H1 (cell line): ENCODE data around the gene SEMA3D. TPM values are rescaled to one million over a fixed set of nuclear protein-coding genes. Genes with fewer than 3 reads are reported as not detected.

Experiments
- CTCF ChIA-PET: fragments of 300-600 bp; sonication (Branson Sonifier 250); formaldehyde crosslinking; loops from one replicate; lab custom pipeline; 2021; ENCODE audit not compliant: partially characterized antibody; lab: Charles Lee
- POLR2A ChIA-PET: fragments of 300-600 bp; sonication (Branson Sonifier 250); formaldehyde crosslinking; loops from one replicate; lab custom pipeline; 2021; ENCODE audit warnings: inconsistent platforms; ENCODE audit not compliant: partially characterized antibody; lab: Charles Lee
- DNase-seq, 2 experiments: peaks; one replicate each; pipeline versions ENCODE4 v3.0.0 to v3.0.0-alpha.2; 2010 to 2022; ENCODE audit warnings: low spot score in 2 of 2, low read depth in 1 of 2, mixed read lengths in 1 of 2
- FAIRE-seq: peaks from 2 replicates; lab custom pipeline; 2011; peaks lifted over from hg19 to GRCh38; lab: Jason Lieb, UNC
- H2AFZ ChIP-seq: 2 replicates; pipeline ENCODE4 v1.8.1; 2012; ENCODE audit warnings: low read length, inconsistent platforms
- H2AK5ac ChIP-seq: 2 replicates; pipeline ENCODE4 v1.6.1; 2013; ENCODE audit warnings: low read depth, low read length
- H2BK120ac ChIP-seq: replicated peaks from 2 replicates; pipeline ENCODE3; 2013; ENCODE audit warnings: low read depth, low read length, inconsistent platforms
- H2BK12ac ChIP-seq: 2 replicates; pipeline ENCODE4 v1.6.1; 2013; ENCODE audit warnings: low read depth, low read length
- H2BK15ac ChIP-seq: 2 replicates; pipeline ENCODE4 v1.6.1; 2013; ENCODE audit warnings: low read length
- H2BK20ac ChIP-seq: 2 replicates; pipeline ENCODE4 v1.6.1; 2013; ENCODE audit warnings: low read length
- H2BK5ac ChIP-seq: 2 replicates; pipeline ENCODE4 v1.6.1; 2013; ENCODE audit warnings: low read depth, low read length
- H3K14ac ChIP-seq: 2 replicates; pipeline ENCODE4 v1.6.1; 2013; ENCODE audit warnings: inconsistent platforms; ENCODE audit not compliant: insufficient read length
- H3K18ac ChIP-seq: 2 replicates; pipeline ENCODE4 v1.6.1; 2013; ENCODE audit warnings: low read length; ENCODE audit errors: extremely low read depth
- H3K23ac ChIP-seq: 2 replicates; pipeline ENCODE4 v1.6.1; 2013; ENCODE audit warnings: inconsistent platforms; ENCODE audit not compliant: insufficient read length
- H3K23me2 ChIP-seq: 2 replicates; pipeline ENCODE4 v1.6.1; 2013; ENCODE audit warnings: low read depth, low read length
- H3K27ac ChIP-seq: 2 replicates; pipeline ENCODE4 v1.6.1; 2011; ENCODE audit warnings: low read depth, low read length, inconsistent platforms
- H3K27me3 ChIP-seq, 4 experiments: replicated peaks in 1 of 4; 1 replicate in 1 of 4; 2 replicates in 3 of 4; pipeline versions ENCODE4 v1.6.1 to v1.8.1; 2011 to 2013; ENCODE audit warnings: low read length in 3 of 4, mild to moderate bottlenecking in 3 of 4, inconsistent platforms in 2 of 4, mixed read lengths in 2 of 4, moderate library complexity in 1 of 4; ENCODE audit not compliant: control insufficient read depth in 3 of 4, insufficient read depth in 3 of 4; ENCODE audit errors: extremely low read depth in 1 of 4
- H3K36me3 ChIP-seq, 4 experiments: 2 replicates each; pipeline versions ENCODE4 v1.6.1 to v1.8.1; 2011 to 2013; ENCODE audit warnings: mild to moderate bottlenecking in 4 of 4, low read length in 3 of 4, moderate library complexity in 2 of 4, control low read depth in 1 of 4, inconsistent platforms in 1 of 4; ENCODE audit not compliant: insufficient read depth in 4 of 4, control insufficient read depth in 2 of 4
- H3K4ac ChIP-seq: replicated peaks from 2 replicates; pipeline ENCODE3; 2013; ENCODE audit warnings: low read length, low read depth, mixed read lengths, inconsistent platforms; ENCODE audit not compliant: insufficient read length
- H3K4me1 ChIP-seq, 4 experiments: replicated peaks in 1 of 4; 1 replicate in 1 of 4; 2 replicates in 3 of 4; pipeline versions ENCODE4 v1.6.1 to v1.8.1; 2011 to 2013; ENCODE audit warnings: low read length in 3 of 4, inconsistent platforms in 2 of 4, mixed read lengths in 1 of 4; ENCODE audit not compliant: insufficient read depth in 4 of 4, control insufficient read depth in 3 of 4
- H3K4me2 ChIP-seq, 2 experiments: 2 replicates each; pipeline versions ENCODE4 v1.6.1 to v1.8.1; 2011 to 2013; ENCODE audit warnings: low read depth in 2 of 2, low read length in 2 of 2, control low read depth in 1 of 2, inconsistent platforms in 1 of 2, mild to moderate bottlenecking in 1 of 2; ENCODE audit not compliant: insufficient read depth in 1 of 2
- H3K4me3 ChIP-seq, 4 experiments: fragments of 200-600, 300-600 bp in 1 of 4; sonication (generic), shearing (Covaris generic), sonication (Bioruptor Twin) in 1 of 4; 2 replicates each; pipeline versions ENCODE4 v1.5.1 to v1.8.1; 2011 to 2016; ENCODE audit warnings: low read length in 4 of 4, low read depth in 3 of 4, control low read depth in 2 of 4, inconsistent platforms in 2 of 4, mild to moderate bottlenecking in 2 of 4, mixed read lengths in 1 of 4, moderate library complexity in 1 of 4; ENCODE audit not compliant: insufficient read depth in 2 of 4; ENCODE audit errors: extremely low read depth in 1 of 4
- H3K56ac ChIP-seq: replicated peaks from 2 replicates; pipeline ENCODE3; 2013; ENCODE audit warnings: low read depth, mild to moderate bottlenecking, mixed read lengths, low read length, inconsistent platforms; ENCODE audit not compliant: insufficient read length
- H3K79me1 ChIP-seq: 2 replicates; pipeline ENCODE4 v1.6.1; 2013; ENCODE audit warnings: low read depth, low read length, control low read depth
- H3K79me2 ChIP-seq, 2 experiments: 2 replicates each; pipeline versions ENCODE4 v1.6.1 to v1.8.1; 2012 to 2013; ENCODE audit warnings: low read length in 2 of 2, mild to moderate bottlenecking in 2 of 2, inconsistent platforms in 1 of 2; ENCODE audit not compliant: insufficient read depth in 2 of 2, control insufficient read depth in 1 of 2
- H3K9ac ChIP-seq, 4 experiments: replicated peaks in 1 of 4; 1 replicate in 1 of 4; 2 replicates in 3 of 4; pipeline versions ENCODE4 v1.6.1 to v1.8.1; 2011 to 2013; ENCODE audit warnings: low read depth in 3 of 4, low read length in 3 of 4, control low read depth in 2 of 4, mild to moderate bottlenecking in 2 of 4, moderate library complexity in 2 of 4, inconsistent platforms in 1 of 4; ENCODE audit errors: extremely low read depth in 1 of 4
- H3K9me3 ChIP-seq, 2 experiments: 2 replicates each; pipeline versions ENCODE4 v1.6.1 to v1.8.1; 2012 to 2013; ENCODE audit warnings: mild to moderate bottlenecking in 2 of 2, moderate library complexity in 2 of 2, control low read depth in 1 of 2, inconsistent platforms in 1 of 2, low read depth in 1 of 2, low read length in 1 of 2, mixed read lengths in 1 of 2; ENCODE audit not compliant: insufficient read depth in 2 of 2
- H4K20me1 ChIP-seq, 2 experiments: replicated peaks in 1 of 2; 2 replicates each; pipeline versions ENCODE3 to v1.8.1; 2011 to 2013; ENCODE audit warnings: inconsistent platforms in 2 of 2, low read length in 2 of 2, mild to moderate bottlenecking in 1 of 2; ENCODE audit not compliant: insufficient read depth in 2 of 2, control insufficient read depth in 1 of 2
- H4K5ac ChIP-seq: 2 replicates; pipeline ENCODE4 v1.6.1; 2013; ENCODE audit warnings: low read length, low read depth, mixed read lengths, inconsistent platforms; ENCODE audit not compliant: insufficient read length
- H4K8ac ChIP-seq: 2 replicates; pipeline ENCODE4 v1.8.0; 2013; ENCODE audit warnings: mild to moderate bottlenecking, moderate library complexity, low read length, inconsistent platforms; ENCODE audit not compliant: insufficient read depth; ENCODE audit errors: extremely low read depth
- H4K91ac ChIP-seq: replicated peaks from 2 replicates; pipeline ENCODE3; 2013; ENCODE audit warnings: low read length, mixed read lengths, inconsistent platforms; ENCODE audit not compliant: insufficient read length
- CHD2 ChIP-seq: IDR thresholded peaks from 2 replicates; pipeline ENCODE4 v1.6.1; 2012; ENCODE audit warnings: low read length, improper control_type of control experiment
- CREB1 ChIP-seq: IDR thresholded peaks from 2 replicates; pipeline ENCODE4 v1.6.1; 2012; ENCODE audit warnings: inconsistent platforms
- CTBP2 ChIP-seq: IDR thresholded peaks from 2 replicates; pipeline ENCODE4 v1.7.0; 2011; ENCODE audit warnings: borderline replicate concordance, mild to moderate bottlenecking, moderate library complexity, mixed read lengths, low read length; ENCODE audit not compliant: insufficient read depth, insufficient read length
- HDAC2 ChIP-seq, 2 experiments: fragments of 300-600 bp in 1 of 2; sonication (generic) in 1 of 2; IDR thresholded peaks; 2 replicates each; pipeline ENCODE4 v1.6.1; 2011 to 2012; ENCODE audit warnings: low read depth in 2 of 2, low read length in 2 of 2, mild to moderate bottlenecking in 2 of 2, moderate library complexity in 2 of 2, borderline replicate concordance in 1 of 2, inconsistent platforms in 1 of 2
- NRF1 ChIP-seq: IDR thresholded peaks from 2 replicates; pipeline ENCODE4 v1.6.1; 2011; ENCODE audit warnings: mild to moderate bottlenecking, low read depth, low read length, improper control_type of control experiment
- PHF8 ChIP-seq: fragments of 200-600 bp; sonication (generic); conservative IDR thresholded peaks from 2 replicates; pipeline ENCODE4 v1.7.1; 2012; ENCODE audit warnings: low read depth, mild to moderate bottlenecking, inconsistent platforms, low read length, moderate library complexity
- POLR2A ChIP-seq, 2 experiments: IDR thresholded peaks; 1 replicate in 1 of 2; 2 replicates in 1 of 2; pipeline ENCODE4 v1.6.1; 2011; ENCODE audit warnings: low read depth in 2 of 2, low read length in 2 of 2, mild to moderate bottlenecking in 2 of 2; ENCODE audit errors: control extremely low read depth in 1 of 2
- POU5F1 ChIP-seq: IDR thresholded peaks from 2 replicates; pipeline ENCODE4 v1.6.1; 2011; ENCODE audit warnings: low read depth, mild to moderate bottlenecking, low read length, moderate library complexity
- RAD21 ChIP-seq, 2 experiments: IDR thresholded peaks in 1 of 2; conservative IDR thresholded peaks in 1 of 2; 2 replicates each; pipeline ENCODE4 v1.6.1; 2011; ENCODE audit warnings: low read depth in 2 of 2, low read length in 2 of 2, improper control_type of control experiment in 1 of 2, inconsistent platforms in 1 of 2, mild to moderate bottlenecking in 1 of 2, moderate library complexity in 1 of 2
- SIX5 ChIP-seq: IDR thresholded peaks from 2 replicates; pipeline ENCODE4 v1.6.1; 2011; ENCODE audit warnings: mild to moderate bottlenecking, low read depth, low read length
- SP2 ChIP-seq: IDR thresholded peaks from 2 replicates; pipeline ENCODE4 v1.6.1; 2012; ENCODE audit warnings: mild to moderate bottlenecking, low read length, inconsistent platforms
- ZNF274 ChIP-seq: IDR thresholded peaks from 2 replicates; pipeline ENCODE4 v1.7.0; 2012; ENCODE audit warnings: low read length, borderline replicate concordance; ENCODE audit errors: extremely low read depth
- WGBS, 2 experiments: shearing (Covaris generic) in 1 of 2; methylation state at CpG; one replicate each; pipeline versions ENCODE4 v1.1.6 to v1.1.7; 2013 to 2015; ENCODE audit warnings: low lambda C conversion rate in 2 of 2, mixed read lengths in 2 of 2, inconsistent platforms in 1 of 2, low coverage in 1 of 2, missing lambda C conversion rate in 1 of 2; ENCODE audit not compliant: insufficient replicate concordance in 2 of 2, insufficient coverage in 1 of 2, insufficient read length in 1 of 2; ENCODE audit errors: extremely low coverage in 1 of 2, missing lambda C conversion rate in 1 of 2; 5-methylcytosine and 5-hydroxymethylcytosine counted together
- polyA plus RNA-seq, 7 experiments: library from polyadenylated mRNA; depleted of rRNA in 3 of 7; stranded (reverse) in 5 of 7; unstranded in 2 of 7; fragments of >200 nt in 5 of 7; fragments of 200-250 nt in 2 of 7; gene quantifications; 1 replicate in 5 of 7; 2 replicates in 1 of 7; 4 replicates in 1 of 7; pipeline versions ENCODE4 v1.2.1 to v1.2.3, GENCODE V29; 2011 to 2013; ENCODE audit warnings: missing spikeins in 2 of 7, mixed read lengths in 2 of 7
- total RNA-seq: library from RNA; stranded (reverse); fragmentation: NEBNext Ultra II Directional; extraction: Animal tissue kit (Norgen Biotek cat#: 25700); gene quantifications from 2 replicates; pipeline ENCODE4 v1.2.1, GENCODE V29; 2021
- TF ChIP-seq, protein P1 (sequence below): IDR thresholded peaks from 2 replicates; pipeline ENCODE4 v1.6.1; 2011; ENCODE audit warnings: low read depth, mild to moderate bottlenecking, low read length; ENCODE audit not compliant: insufficient read depth

The SEMA3D gene
- total and polyA plus RNA-seq, 2 of the 8 experiments (the other 6 are each of a cell fraction or from before 2014, with no cell fraction given) = 1.6 to 3.5 TPM

DNA sequence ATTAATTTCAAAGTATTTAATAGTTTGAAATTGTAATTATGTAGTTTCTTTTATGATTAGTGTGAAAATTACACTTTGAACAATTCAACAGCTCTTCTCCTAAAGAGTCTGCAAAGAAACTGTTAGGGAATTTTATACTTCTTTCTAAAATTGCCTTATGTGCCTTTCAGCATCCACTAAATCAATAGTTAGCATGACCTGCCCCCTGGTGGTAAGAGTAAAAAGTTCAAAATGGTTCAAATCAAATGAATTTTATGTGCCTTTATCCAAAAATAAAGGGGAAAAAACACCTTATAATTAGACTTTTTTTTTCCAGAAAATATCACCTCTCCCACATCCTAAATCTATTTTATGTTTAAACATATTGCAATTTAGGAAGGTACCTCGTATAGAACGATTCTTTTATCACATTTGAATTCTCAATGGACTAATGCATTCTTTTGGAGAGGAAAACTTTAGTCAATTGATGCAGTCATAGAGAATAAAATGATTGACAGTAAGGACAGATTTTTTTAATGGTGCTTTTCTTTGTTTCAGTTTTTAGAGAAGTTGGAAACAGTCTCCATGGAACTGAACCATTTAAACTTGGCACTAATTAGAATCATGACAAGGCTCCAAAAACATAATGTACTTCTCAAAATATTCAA is 163.7 kb downstream of the SEMA3D start:
- Histone ChIP-seq H3K56ac (no peak overlapping the region), H3K18ac (no peak overlapping the region), H4K91ac (no peak overlapping the region), H3K79me1 (no peaks in the 10 kb centered on the region), H3K23ac (no peak overlapping the region), H3K36me3 (no peaks in the 10 kb centered on the region), H2AFZ (no peak overlapping the region), H3K4me3 (no peak overlapping the region), H3K9me3 (no peaks in the 10 kb centered on the region), H2BK5ac (no peak overlapping the region), H3K79me2 (no peaks in the 10 kb centered on the region), H2BK15ac (no peak overlapping the region), H3K14ac (no peak overlapping the region), H3K4me1 (peaks cover 0 to 10% (median 0%) of the 10 kb centered on the region in 4 experiments; a peak in 1 of 7 replicates), H3K27me3 (no peaks in the 10 kb centered on the region), H3K4ac (no peak overlapping the region), H2BK12ac (no peak overlapping the region), H4K8ac (no peak overlapping the region), H2BK120ac (no peak overlapping the region), H3K4me2 (no peak overlapping the region), H3K27ac (no peak overlapping the region), H3K23me2 (no peaks in the 10 kb centered on the region), H4K20me1 (no peaks in the 10 kb centered on the region), H3K9ac (no peak overlapping the region), H2AK5ac (no peak overlapping the region), H2BK20ac (no peak overlapping the region), H4K5ac (no peak overlapping the region)
- ChIA-PET CTCF (interaction anchor here (0.7 to 10.9 kb wide), 16 partner anchors 12 to 1089 kb away, joined by 3 to 134 read pairs (median 4); no protein-coding TSS in a partner anchor), POLR2A (no interaction called here)
- peak; percentile 60 for FAIRE-seq
- DNase-seq = no peak
- WGBS, 2 experiments = 28% methylated on average over 2 of the region's 2 CpGs; no CpG with 5 or more reads in 1 of the 2 experiments
- TF ChIP-seq POU5F1 (no peak), POLR2A (IDR thresholded peaks at IDR 0.05; ENCODE audit: control extremely low read depth in 1 of 2, low read depth in 2 of 2, low read length in 2 of 2) (no peak), PHF8 (no peak), SP2 (no peak), CHD2 (no peak), HDAC2 (IDR thresholded peaks at IDR 0.05; ENCODE audit: borderline replicate concordance in 1 of 2, low read depth in 2 of 2, low read length in 2 of 2) (no peak), NRF1 (no peak), CREB1 (no peak), ZNF274 (no peak), CTBP2 (no peak), SIX5 (no peak), RAD21 (IDR thresholded peaks at IDR 0.05 in 1 of 2, conservative IDR thresholded peaks at IDR 0.05 in 1 of 2; ENCODE audit: low read depth in 2 of 2, low read length in 2 of 2) (peak; percentile 79 to 84)
- TF ChIP-seq, protein P1, sequence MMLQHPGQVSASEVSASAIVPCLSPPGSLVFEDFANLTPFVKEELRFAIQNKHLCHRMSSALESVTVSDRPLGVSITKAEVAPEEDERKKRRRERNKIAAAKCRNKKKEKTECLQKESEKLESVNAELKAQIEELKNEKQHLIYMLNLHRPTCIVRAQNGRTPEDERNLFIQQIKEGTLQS = no peak
